Neural cell (in vitro differentiated cells): Measurements from ENCODE around the gene ADPRH. TPM values are rescaled to one million over a fixed set of nuclear protein-coding genes. Genes with fewer than 3 reads are reported as not detected.

Source experiments
- H2AFZ ChIP-seq: fragments of 200-600, 300-800 bp; sonication (generic), shearing (Covaris generic); 2 replicates; pipeline ENCODE4 v1.6.0; 2014; ENCODE audit warnings: low read depth, mild to moderate bottlenecking, antibody characterized with exemption, low read length, moderate library complexity
- H3F3A ChIP-seq: fragments of 200-600 bp; shearing (Covaris generic); 2 replicates; pipeline ENCODE4 v1.6.1; 2016; ENCODE audit warnings: mild to moderate bottlenecking, moderate library complexity, mixed read lengths, antibody characterized with exemption, low read length; ENCODE audit not compliant: insufficient read depth, poor library complexity, severe bottlenecking
- H3K27ac ChIP-seq: fragments of 200-600, 300-800 bp; sonication (generic), shearing (Covaris generic); 2 replicates; pipeline ENCODE4 v1.5.1; 2014; ENCODE audit warnings: mild to moderate bottlenecking, low read length, moderate library complexity
- H3K27me3 ChIP-seq: fragments of 300-800, 200-600 bp; sonication (generic), shearing (Covaris generic); 2 replicates; pipeline ENCODE4 v1.6.0; 2014; ENCODE audit warnings: mild to moderate bottlenecking, low read depth, low read length, moderate library complexity; ENCODE audit not compliant: insufficient read depth
- H3K36me3 ChIP-seq: fragments of 300-800, 200-600 bp; sonication (generic), shearing (Covaris generic); 2 replicates; pipeline ENCODE4 v1.5.1; 2014; ENCODE audit warnings: mild to moderate bottlenecking, antibody characterized with exemption, low read length, moderate library complexity; ENCODE audit not compliant: insufficient read depth
- H3K4me2 ChIP-seq: fragments of 300-800, 200-600 bp; sonication (generic), shearing (Covaris generic); 2 replicates; pipeline ENCODE4 v1.6.0; 2014; ENCODE audit warnings: mild to moderate bottlenecking, low read length
- H3K4me3 ChIP-seq: fragments of 300-800, 200-600 bp; sonication (generic), shearing (Covaris generic); 2 replicates; pipeline ENCODE4 v1.5.1; 2014; ENCODE audit warnings: mild to moderate bottlenecking, low read length, moderate library complexity
- H3K79me2 ChIP-seq: fragments of 200-600 bp; shearing (Covaris generic); replicated peaks from 2 replicates; pipeline ENCODE4 v1.6.0; 2014; ENCODE audit warnings: mild to moderate bottlenecking, low read length, moderate library complexity; ENCODE audit not compliant: insufficient read depth
- H3K9ac ChIP-seq: fragments of 300-800, 200-600 bp; sonication (generic), shearing (Covaris generic); 2 replicates; pipeline ENCODE4 v1.6.1; 2016; ENCODE audit warnings: mild to moderate bottlenecking, low read length, mixed read lengths
- H3K9me2 ChIP-seq: fragments of 200-600 bp; shearing (Covaris generic); 2 replicates; pipeline ENCODE4 v1.6.1; 2016; ENCODE audit warnings: mild to moderate bottlenecking, low read length, mixed read lengths; ENCODE audit not compliant: insufficient read depth
- H3K9me3 ChIP-seq: fragments of 200-600, 300-800 bp; sonication (generic), shearing (Covaris generic); 2 replicates; pipeline ENCODE4 v1.6.1; 2016; ENCODE audit warnings: mild to moderate bottlenecking, mixed run types, low read length, moderate library complexity, mixed read lengths
- H4K20me1 ChIP-seq: fragments of 200-600 bp; shearing (Covaris generic); 2 replicates; pipeline ENCODE4 v1.6.1; 2016; ENCODE audit warnings: mild to moderate bottlenecking, mixed run types; ENCODE audit not compliant: insufficient read depth
- CTCF ChIP-seq: fragments of 450-650 bp; IDR thresholded peaks from 2 replicates; pipeline ENCODE4 v1.5.1; 2014; ENCODE audit warnings: antibody characterized with exemption, mild to moderate bottlenecking, moderate library complexity; ENCODE audit not compliant: poor library complexity, severe bottlenecking
- EP300 ChIP-seq: fragments of 450-650 bp; conservative IDR thresholded peaks from 2 replicates; pipeline ENCODE4 v1.6.1; 2014; ENCODE audit warnings: antibody characterized with exemption, mild to moderate bottlenecking, moderate library complexity; ENCODE audit not compliant: poor library complexity, severe bottlenecking
- EZH2 ChIP-seq: fragments of 200-600, 300-800 bp; shearing (Covaris generic), sonication (generic); IDR thresholded peaks from 2 replicates; pipeline ENCODE4 v1.6.1; 2014; ENCODE audit warnings: antibody characterized with exemption, low read length, borderline replicate concordance, mild to moderate bottlenecking; ENCODE audit not compliant: insufficient read depth, poor library complexity, severe bottlenecking
- MXI1 ChIP-seq: fragments of 450-650 bp; conservative IDR thresholded peaks from 2 replicates; pipeline ENCODE4 v1.6.1; 2014; ENCODE audit warnings: antibody characterized with exemption, mild to moderate bottlenecking; ENCODE audit not compliant: poor library complexity, severe bottlenecking
- POLR2AphosphoS5 ChIP-seq: IDR thresholded peaks from 2 replicates; pipeline ENCODE4 v1.6.1; 2012
- RAD21 ChIP-seq: fragments of 450-650 bp; conservative IDR thresholded peaks from 2 replicates; pipeline ENCODE4 v1.6.1; 2014; ENCODE audit warnings: antibody characterized with exemption, mild to moderate bottlenecking, moderate library complexity
- REST ChIP-seq: IDR thresholded peaks from 2 replicates; pipeline ENCODE4 v1.6.1; 2012; ENCODE audit warnings: borderline replicate concordance
- SMC3 ChIP-seq: fragments of 450-650 bp; conservative IDR thresholded peaks from 2 replicates; pipeline ENCODE4 v1.6.1; 2014; ENCODE audit warnings: antibody characterized with exemption, mild to moderate bottlenecking, moderate library complexity; ENCODE audit not compliant: poor library complexity
- TAF1 ChIP-seq: IDR thresholded peaks from 2 replicates; pipeline ENCODE4 v1.6.1; 2012; ENCODE audit warnings: low read depth
- polyA plus RNA-seq: library from polyadenylated mRNA; depleted of rRNA; stranded (reverse); fragments of >200 nt; gene quantifications from 2 replicates; pipeline ENCODE4 v1.2.3, GENCODE V29; 2014

Gene ADPRH
- polyA plus RNA-seq, 1 donor from 2014 or later, result 0.07 TPM

GRCh38 chr3:119530456-119530855 lies 48.8 kb upstream of the ADPRH start:
- Histone ChIP-seq H3K9me3 (no peaks in the 10 kb centered on the region), H4K20me1 (no peaks in the 10 kb centered on the region), H3K4me2 (no peak overlapping the region)

GRCh38 chr3:119531151-119531550 lies 48.1 kb upstream of the ADPRH start:
- no peak overlapping the region for H3K9ac ChIP-seq
- no peaks in the 10 kb centered on the region for H3K79me2 ChIP-seq
- H3K27me3 ChIP-seq, result no peaks in the 10 kb centered on the region
- no peak for TF ChIP-seq RAD21
- no peak for TF ChIP-seq TAF1
- TF ChIP-seq EP300, result no peak
- no peak for TF ChIP-seq EZH2
- no peak for TF ChIP-seq CTCF
- no peak for TF ChIP-seq MXI1
- TF ChIP-seq SMC3, result no peak
- TF ChIP-seq POLR2AphosphoS5, result no peak
- no peak for TF ChIP-seq REST
- H4K20me1 ChIP-seq, result no peaks in the 10 kb centered on the region
- H3K4me3 ChIP-seq, result no peak overlapping the region
- H3K36me3 ChIP-seq, result no peaks in the 10 kb centered on the region
- H2AFZ ChIP-seq, result no peak overlapping the region
- H3K27ac ChIP-seq, result no peak overlapping the region
- no peaks in the 10 kb centered on the region for H3K9me3 ChIP-seq
- no peak overlapping the region for H3K4me2 ChIP-seq
- H3K9me2 ChIP-seq, result no peaks in the 10 kb centered on the region
- no peaks in the 10 kb centered on the region for H3F3A ChIP-seq

More at GRCh38 chr3:119530456-119530855, 48.8 kb upstream of the ADPRH start:
- no peak for TF ChIP-seq REST
- no peak for TF ChIP-seq SMC3
- TF ChIP-seq POLR2AphosphoS5, result no peak
- TF ChIP-seq TAF1, result no peak
- TF ChIP-seq MXI1, result no peak
- Histone ChIP-seq H3K36me3 (no peaks in the 10 kb centered on the region), H3K79me2 (no peaks in the 10 kb centered on the region), H2AFZ (no peak overlapping the region), H3K27ac (no peak overlapping the region), H3K4me3 (no peak overlapping the region), H3K9me2 (no peaks in the 10 kb centered on the region), H3K9ac (no peak overlapping the region), H3F3A (no peaks in the 10 kb centered on the region), H3K27me3 (no peaks in the 10 kb centered on the region)
